Type B pancreatic cell (in vitro differentiated cells): ENCODE results near the gene MRGPRE. TPM values are rescaled to one million over a fixed set of nuclear protein-coding genes. Genes with fewer than 3 reads are reported as not detected.

Source experiments
- DNase-seq: peaks from one replicate; pipeline ENCODE4 v3.0.0; 2021; ENCODE audit warnings: mixed read lengths; ENCODE audit not compliant: unreplicated experiment; ENCODE audit errors: extremely low spot score
- H3K27ac Mint-ChIP-seq: 2 replicates; pipeline ENCODE4 v1.8.0; 2021; ENCODE audit warnings: mild to moderate bottlenecking, mixed read lengths
- H3K27me3 Mint-ChIP-seq: 2 replicates; pipeline ENCODE4 v1.8.0; 2021; ENCODE audit warnings: mixed read lengths
- H3K36me3 Mint-ChIP-seq: 2 replicates; pipeline ENCODE4 v1.8.0; 2021; ENCODE audit warnings: mixed read lengths
- H3K4me1 Mint-ChIP-seq: one replicate; pipeline ENCODE4 v1.8.0; 2021; ENCODE audit warnings: mixed read lengths; ENCODE audit not compliant: unreplicated experiment
- H3K4me3 Mint-ChIP-seq: 2 replicates; pipeline ENCODE4 v1.8.0; 2021; ENCODE audit warnings: mild to moderate bottlenecking, mixed read lengths
- H3K9me3 Mint-ChIP-seq: 2 replicates; pipeline ENCODE4 v1.8.0; 2021; ENCODE audit warnings: mixed read lengths
- total RNA-seq: library from RNA; stranded (reverse); gene quantifications from 2 replicates; pipeline ENCODE4 v1.2.1, GENCODE V29; 2021; ENCODE audit warnings: low replicate concordance
- TF ChIP-seq, protein P1 (sequence below): fragments of 200-600 bp; sonication (generic); conservative IDR thresholded peaks from 2 replicates; pipeline ENCODE4 v1.5.0; 2021; ENCODE audit warnings: antibody characterized with exemption, mild to moderate bottlenecking

The MRGPRE gene
- total RNA-seq, 1 donor from 2014 or later, result not detected

GRCh38 chr11:3230636-3231549, 1.3 kb downstream of the MRGPRE start:
- no peak for DNase-seq
- Mint-ChIP-seq H3K4me3 (no peak overlapping the region), H3K9me3 (no peaks in the 10 kb centered on the region), H3K27ac (no peak overlapping the region), H3K36me3 (no peaks in the 10 kb centered on the region), H3K27me3 (peaks cover 24% of the 10 kb centered on the region), H3K4me1 (no peaks in the 10 kb centered on the region)
- TF ChIP-seq, protein P1, sequence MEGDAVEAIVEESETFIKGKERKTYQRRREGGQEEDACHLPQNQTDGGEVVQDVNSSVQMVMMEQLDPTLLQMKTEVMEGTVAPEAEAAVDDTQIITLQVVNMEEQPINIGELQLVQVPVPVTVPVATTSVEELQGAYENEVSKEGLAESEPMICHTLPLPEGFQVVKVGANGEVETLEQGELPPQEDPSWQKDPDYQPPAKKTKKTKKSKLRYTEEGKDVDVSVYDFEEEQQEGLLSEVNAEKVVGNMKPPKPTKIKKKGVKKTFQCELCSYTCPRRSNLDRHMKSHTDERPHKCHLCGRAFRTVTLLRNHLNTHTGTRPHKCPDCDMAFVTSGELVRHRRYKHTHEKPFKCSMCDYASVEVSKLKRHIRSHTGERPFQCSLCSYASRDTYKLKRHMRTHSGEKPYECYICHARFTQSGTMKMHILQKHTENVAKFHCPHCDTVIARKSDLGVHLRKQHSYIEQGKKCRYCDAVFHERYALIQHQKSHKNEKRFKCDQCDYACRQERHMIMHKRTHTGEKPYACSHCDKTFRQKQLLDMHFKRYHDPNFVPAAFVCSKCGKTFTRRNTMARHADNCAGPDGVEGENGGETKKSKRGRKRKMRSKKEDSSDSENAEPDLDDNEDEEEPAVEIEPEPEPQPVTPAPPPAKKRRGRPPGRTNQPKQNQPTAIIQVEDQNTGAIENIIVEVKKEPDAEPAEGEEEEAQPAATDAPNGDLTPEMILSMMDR, result no peak

DNA sequence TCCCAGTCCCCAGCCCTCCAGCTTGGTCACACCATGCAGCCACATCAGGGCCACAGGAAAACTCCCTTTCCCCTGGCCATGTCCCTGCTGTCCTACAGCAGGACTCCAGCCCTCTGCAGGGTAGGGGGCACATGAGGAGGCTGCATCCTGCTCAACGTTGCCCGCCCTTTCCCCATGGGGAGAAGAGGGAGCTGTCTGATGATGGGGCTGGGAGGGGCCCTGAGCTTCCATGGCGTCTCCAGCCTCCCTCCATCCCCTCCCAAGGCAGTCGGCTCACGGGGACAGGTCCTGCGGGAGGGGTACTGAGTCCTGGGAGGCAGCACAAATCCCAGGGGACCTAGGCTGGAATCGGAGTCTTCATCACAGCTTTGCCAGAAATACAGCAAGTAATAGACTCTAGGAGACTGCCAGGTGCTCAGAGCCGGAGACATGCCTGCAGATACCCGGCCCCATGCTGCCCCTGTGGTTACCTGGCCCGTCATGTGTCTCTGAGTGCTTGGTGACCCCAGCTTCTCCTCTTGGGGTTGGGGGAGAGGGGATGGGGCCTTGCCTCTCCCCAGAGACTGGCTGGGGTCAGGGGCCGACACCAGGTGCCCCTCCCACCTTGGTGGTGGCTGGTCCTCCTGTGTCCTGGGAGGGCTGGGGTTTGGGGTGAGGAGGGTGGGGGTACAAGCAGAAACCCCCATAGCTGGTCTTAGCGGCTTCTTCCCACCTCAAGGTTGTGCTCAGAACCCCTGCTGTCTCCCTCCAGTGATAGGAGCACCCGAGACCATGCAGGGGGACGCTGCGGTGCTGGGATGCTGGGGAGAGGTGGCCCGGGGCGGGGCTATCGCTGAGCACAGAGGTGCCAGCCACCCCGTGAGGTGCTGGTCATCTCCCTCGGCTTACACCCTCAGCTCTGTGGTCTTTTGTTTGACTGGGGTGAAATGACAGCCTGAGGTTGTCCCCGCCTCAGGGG, 2.3 kb downstream of the MRGPRE start:
- Mint-ChIP-seq H3K27ac (no peak overlapping the region), H3K4me3 (no peak overlapping the region), H3K4me1 (no peaks in the 10 kb centered on the region), H3K36me3 (no peaks in the 10 kb centered on the region), H3K27me3 (peaks cover 21% of the 10 kb centered on the region), H3K9me3 (no peaks in the 10 kb centered on the region)
- DNase-seq, result no peak
- TF ChIP-seq, protein P1, result no peak

GRCh38 chr11:3228445-3228829, 3.8 kb downstream of the MRGPRE start:
- H3K36me3 Mint-ChIP-seq, result no peaks in the 10 kb centered on the region

DNA sequence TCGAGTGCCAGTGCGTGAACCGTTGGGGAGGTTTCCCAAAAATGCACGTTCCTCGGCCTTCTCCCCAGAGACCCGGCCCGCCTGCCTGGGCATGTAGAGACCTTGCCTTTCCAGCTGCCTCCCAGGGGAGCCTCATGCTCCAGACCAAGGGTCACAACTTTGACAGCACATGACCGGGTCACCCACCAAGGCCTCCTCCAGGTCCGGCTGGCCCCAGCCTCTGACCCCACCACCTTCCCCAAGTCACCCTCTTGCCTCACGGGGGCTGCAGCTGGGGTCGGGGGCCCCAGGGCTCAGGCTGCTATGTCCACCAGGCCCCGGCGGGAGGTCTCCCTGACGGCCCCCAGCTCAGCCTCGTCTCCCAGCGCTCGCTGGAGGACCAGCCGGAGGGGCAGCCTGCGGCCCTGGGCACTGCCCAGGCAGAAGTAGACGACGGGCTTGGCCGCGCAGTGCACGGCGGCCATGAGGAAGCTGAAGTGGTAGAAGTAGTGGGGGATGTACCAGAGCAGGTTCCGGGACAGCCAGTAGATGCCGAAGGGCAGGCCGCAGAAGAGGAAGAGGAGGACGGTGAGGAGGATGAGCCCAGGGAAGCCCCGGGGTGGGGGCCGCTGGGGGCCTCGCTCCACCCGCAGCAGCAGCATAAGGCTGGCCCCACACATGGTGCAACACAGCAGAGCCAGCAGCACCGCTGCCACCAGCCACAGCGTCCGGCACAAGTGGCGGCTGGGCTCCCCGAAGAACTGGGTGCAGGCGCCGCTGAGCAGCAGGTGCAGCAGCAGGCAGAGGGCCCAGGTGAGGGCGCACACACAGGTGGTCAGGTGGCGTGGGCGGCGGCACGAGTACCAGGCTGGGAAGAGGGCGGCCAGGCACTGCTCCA, 4.4 kb downstream of the MRGPRE start:
- DNase-seq, result peak; percentile 68
- H3K4me1 Mint-ChIP-seq, result peaks cover 6% of the 10 kb centered on the region
- H3K27me3 Mint-ChIP-seq, result peaks cover 22% of the 10 kb centered on the region
- no peak overlapping the region for H3K4me3 Mint-ChIP-seq
- H3K27ac Mint-ChIP-seq, result no peak overlapping the region
- H3K9me3 Mint-ChIP-seq, result no peaks in the 10 kb centered on the region
- H3K36me3 Mint-ChIP-seq, result no peaks in the 10 kb centered on the region
- TF ChIP-seq, protein P1, result no peak

More at GRCh38 chr11:3228445-3228829, 3.8 kb downstream of the MRGPRE start:
- no peaks in the 10 kb centered on the region for H3K9me3 Mint-ChIP-seq
- H3K27me3 Mint-ChIP-seq, result peaks cover 21% of the 10 kb centered on the region
- H3K4me3 Mint-ChIP-seq, result no peak overlapping the region
- TF ChIP-seq, protein P1, result no peak
- peaks cover 6% of the 10 kb centered on the region for H3K4me1 Mint-ChIP-seq
- peak; percentile 65 for DNase-seq
- H3K27ac Mint-ChIP-seq, result no peak overlapping the region
